SK-N-SH (cell line): ENCODE results near the gene ZBTB16.

ENCODE experiments used
- GABPA ChIP-seq: IDR thresholded peaks from 2 replicates; pipeline ENCODE4 v1.4.0; 2012; ENCODE audit warnings: low read depth, mild to moderate bottlenecking
- JUND ChIP-seq: IDR thresholded peaks from 2 replicates; pipeline ENCODE4 v1.4.0; 2012
- POLR2AphosphoS5 ChIP-seq: IDR thresholded peaks from 2 replicates; pipeline ENCODE4 v1.6.1; 2012; ENCODE audit warnings: low read depth, low read length
- RAD21 ChIP-seq: IDR thresholded peaks from 2 replicates; pipeline ENCODE4 v1.6.1; 2012; ENCODE audit warnings: mild to moderate bottlenecking, low read length
- RCOR1 ChIP-seq: fragments of 150-350 bp; IDR thresholded peaks from 2 replicates; pipeline ENCODE4 v1.6.1; 2017; ENCODE audit warnings: antibody characterized with exemption, low read length
- REST ChIP-seq: IDR thresholded peaks from 2 replicates; pipeline ENCODE4 v1.6.1; 2012; ENCODE audit warnings: mild to moderate bottlenecking, low read depth, low read length, moderate library complexity
- SIN3A ChIP-seq: IDR thresholded peaks from 2 replicates; pipeline ENCODE4 v1.6.1; 2012; ENCODE audit warnings: low read depth, mild to moderate bottlenecking, low read length, moderate library complexity, borderline replicate concordance
- TAF1 ChIP-seq: IDR thresholded peaks from 2 replicates; pipeline ENCODE4 v1.6.1; 2012; ENCODE audit warnings: low read depth, mild to moderate bottlenecking, low read length, moderate library complexity, borderline replicate concordance
- USF2 ChIP-seq: fragments of 150-350 bp; IDR thresholded peaks from 2 replicates; pipeline ENCODE4 v1.6.1; 2017; ENCODE audit warnings: antibody characterized with exemption, low read length, low read depth, borderline replicate concordance
- TF ChIP-seq, protein P1 (sequence below): fragments of 200-600 bp; sonication (generic); IDR thresholded peaks from 2 replicates; pipeline ENCODE4 v1.6.1; 2017; ENCODE audit warnings: antibody characterized with exemption, mild to moderate bottlenecking, moderate library complexity
- TF ChIP-seq, protein P2 (sequence below): IDR thresholded peaks from 2 replicates; pipeline ENCODE4 v1.4.0; 2012; ENCODE audit warnings: low read depth

DNA sequence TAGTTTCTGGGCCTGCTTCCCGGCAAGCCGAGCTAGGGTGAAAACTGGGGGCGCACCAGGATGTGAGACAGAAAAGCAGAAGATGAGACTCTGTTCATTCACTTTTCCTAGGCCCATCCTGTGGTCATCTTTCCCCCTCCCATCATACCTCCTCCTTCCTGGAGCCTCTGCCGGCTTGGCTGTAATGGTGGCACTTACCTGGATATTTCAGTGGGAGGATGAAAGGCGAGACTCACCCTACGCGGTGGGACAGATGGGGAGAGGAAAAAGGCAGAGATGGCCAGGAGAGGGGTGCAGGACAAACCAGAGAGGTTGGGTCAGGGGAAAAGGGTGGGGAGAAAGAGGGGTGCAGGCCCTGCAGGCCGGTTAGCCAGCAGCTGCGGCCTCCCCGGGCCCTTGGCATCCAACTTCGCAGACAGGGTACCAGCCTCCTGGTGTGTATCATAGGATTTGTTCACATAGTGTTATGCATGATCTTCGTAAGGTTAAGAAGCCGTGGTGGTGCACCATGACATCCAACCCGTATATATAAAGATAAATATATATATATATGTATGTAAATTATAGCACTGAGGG is 195.1 kb downstream of the ZBTB16 start:
- TF ChIP-seq, protein P1, sequence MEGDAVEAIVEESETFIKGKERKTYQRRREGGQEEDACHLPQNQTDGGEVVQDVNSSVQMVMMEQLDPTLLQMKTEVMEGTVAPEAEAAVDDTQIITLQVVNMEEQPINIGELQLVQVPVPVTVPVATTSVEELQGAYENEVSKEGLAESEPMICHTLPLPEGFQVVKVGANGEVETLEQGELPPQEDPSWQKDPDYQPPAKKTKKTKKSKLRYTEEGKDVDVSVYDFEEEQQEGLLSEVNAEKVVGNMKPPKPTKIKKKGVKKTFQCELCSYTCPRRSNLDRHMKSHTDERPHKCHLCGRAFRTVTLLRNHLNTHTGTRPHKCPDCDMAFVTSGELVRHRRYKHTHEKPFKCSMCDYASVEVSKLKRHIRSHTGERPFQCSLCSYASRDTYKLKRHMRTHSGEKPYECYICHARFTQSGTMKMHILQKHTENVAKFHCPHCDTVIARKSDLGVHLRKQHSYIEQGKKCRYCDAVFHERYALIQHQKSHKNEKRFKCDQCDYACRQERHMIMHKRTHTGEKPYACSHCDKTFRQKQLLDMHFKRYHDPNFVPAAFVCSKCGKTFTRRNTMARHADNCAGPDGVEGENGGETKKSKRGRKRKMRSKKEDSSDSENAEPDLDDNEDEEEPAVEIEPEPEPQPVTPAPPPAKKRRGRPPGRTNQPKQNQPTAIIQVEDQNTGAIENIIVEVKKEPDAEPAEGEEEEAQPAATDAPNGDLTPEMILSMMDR: no peak
- TF ChIP-seq POLR2AphosphoS5: no peak
- TF ChIP-seq JUND: no peak
- no peak for TF ChIP-seq TAF1
- TF ChIP-seq RCOR1: no peak
- TF ChIP-seq, protein P2, sequence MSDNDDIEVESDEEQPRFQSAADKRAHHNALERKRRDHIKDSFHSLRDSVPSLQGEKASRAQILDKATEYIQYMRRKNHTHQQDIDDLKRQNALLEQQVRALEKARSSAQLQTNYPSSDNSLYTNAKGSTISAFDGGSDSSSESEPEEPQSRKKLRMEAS: no peak
- TF ChIP-seq REST: no peak
- TF ChIP-seq GABPA: no peak
- TF ChIP-seq RAD21: no peak
- no peak for TF ChIP-seq SIN3A
- TF ChIP-seq USF2: no peak
